Right renal pelvis (tissue), 4 donors: Measurements from ENCODE around the gene PYCR2. TPM values are rescaled to one million over a fixed set of nuclear protein-coding genes. Genes with fewer than 3 reads are reported as not detected.
"Not testable (repeated sequence)": the region's sequence is repeated elsewhere in the genome, so short reads cannot be mapped to it uniquely, and the experiment has no call there.

Experiments used
- DNase-seq, 4 donors: peaks; one replicate each; pipeline ENCODE4 v3.0.0-alpha.2; 2013; ENCODE audit warnings: low read depth in 4 of 4, low spot score in 3 of 4, missing footprints in 1 of 4
- polyA plus RNA-seq, 4 donors: library from polyadenylated mRNA; unstranded; fragments of 120-200 nt; gene quantifications; one replicate each; pipeline ENCODE4 v1.2.1, GENCODE V29; 2013; ENCODE audit not compliant: insufficient read length in 4 of 4

Gene PYCR2
- polyA plus RNA-seq, 4 donors: 44.0 to 54.4 (median 51.1) TPM

- no peak for DNase-seq
Observed at GRCh38 chr1:225943582-225943981, 19.5 kb upstream of the PYCR2 start.

DNA sequence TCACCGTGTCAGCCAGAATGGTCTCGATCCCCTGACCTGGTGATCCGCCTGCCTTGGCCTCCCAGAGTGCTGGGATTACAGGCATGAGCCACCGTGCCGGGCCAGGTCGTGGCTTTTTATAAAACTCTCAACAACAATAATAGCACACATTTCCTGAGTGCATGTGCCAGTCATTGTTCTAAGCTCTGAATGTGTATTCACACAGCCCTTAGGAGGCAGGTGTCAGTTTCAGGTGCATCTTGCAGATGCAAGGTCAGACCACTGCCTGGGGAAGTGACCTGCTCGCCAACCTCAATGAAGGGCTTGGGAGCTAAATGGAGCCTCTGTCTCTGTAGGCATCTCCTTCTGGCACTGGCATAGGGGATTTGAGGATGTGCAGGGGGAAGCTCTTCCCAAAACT, 18.5 kb upstream of the PYCR2 start:
- no peak for DNase-seq

DNA sequence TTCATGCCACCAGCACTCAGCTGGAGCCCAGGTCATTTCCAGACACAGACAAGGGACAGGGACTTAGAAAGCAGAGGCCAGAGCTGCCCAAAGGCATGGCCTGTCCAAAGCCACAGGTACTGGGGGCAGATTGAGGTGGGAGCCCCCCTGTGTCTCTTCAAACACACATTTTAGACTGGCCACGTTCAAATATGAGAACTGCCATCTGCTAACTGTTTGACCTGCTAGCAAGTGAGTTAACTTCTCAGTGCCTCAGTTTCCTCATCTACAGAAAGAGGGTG, 17.8 kb upstream of the PYCR2 start:
- no peak for DNase-seq

GRCh38 chr1:225941187-225941941, 17.3 kb upstream of the PYCR2 start, which contains the start of gene LEFTY2:
Gene LEFTY2 (minus strand): TSS chr1:225941220. CDS start chr1:225941140, 80 bp downstream.
- DNase-seq: no peak

DNA sequence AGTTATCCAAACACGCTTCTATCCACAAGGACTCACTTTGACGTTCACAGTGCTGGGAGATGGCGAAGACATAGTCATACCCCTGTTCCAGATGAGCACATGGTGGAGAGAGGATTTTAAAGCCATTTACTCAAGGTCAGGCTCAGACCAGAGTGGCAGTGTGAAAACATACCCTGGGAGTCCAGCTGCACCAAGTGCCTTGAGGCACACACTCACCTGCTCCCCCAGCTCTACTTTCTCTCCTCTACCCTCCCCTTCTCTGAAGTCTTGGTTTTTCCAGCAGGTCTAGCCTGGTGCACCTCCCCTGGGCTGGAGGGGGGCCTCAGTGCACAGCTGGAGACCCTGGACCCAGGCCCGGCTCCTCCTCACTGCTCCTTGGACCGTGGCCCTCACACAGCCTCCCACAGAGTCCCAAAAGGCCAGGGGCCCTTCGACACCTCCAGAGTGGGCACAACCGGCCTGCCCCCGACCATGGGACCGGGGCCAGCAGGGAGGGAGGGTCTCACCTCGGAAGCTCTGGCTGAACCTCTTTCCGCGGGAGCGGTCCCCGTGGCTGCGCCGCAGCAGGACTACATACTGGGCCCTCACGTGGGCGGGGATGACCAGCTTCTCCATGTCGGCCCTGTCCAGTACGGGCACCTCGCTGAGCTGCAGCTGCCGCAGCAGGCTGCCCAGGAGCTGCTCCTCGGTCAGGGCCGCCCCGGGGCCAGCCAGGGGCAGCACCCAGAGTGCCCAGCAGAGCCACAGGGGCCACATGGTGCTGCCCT, 16.5 kb upstream of the PYCR2 start:
- no peak for DNase-seq

DNA sequence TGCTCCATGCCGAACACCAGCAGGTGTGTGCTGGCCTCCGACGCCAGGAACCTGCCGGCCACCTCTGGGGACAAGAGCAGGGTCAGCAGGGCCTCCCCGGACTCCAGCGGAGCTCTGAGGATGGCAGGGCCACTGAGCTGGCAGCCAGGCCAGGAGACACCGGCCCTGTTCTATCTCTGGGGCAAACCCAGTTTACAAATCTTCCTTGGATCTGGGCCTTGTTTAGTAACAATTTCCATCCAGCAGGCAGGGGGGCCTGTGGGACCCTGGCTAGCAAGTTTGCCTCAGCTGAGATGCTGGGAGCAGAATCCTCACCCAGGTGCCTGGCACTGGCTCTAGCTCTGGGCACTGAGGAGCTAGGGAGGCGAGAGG, 15.9 kb upstream of the PYCR2 start:
- not testable (repeated sequence) for DNase-seq

DNA sequence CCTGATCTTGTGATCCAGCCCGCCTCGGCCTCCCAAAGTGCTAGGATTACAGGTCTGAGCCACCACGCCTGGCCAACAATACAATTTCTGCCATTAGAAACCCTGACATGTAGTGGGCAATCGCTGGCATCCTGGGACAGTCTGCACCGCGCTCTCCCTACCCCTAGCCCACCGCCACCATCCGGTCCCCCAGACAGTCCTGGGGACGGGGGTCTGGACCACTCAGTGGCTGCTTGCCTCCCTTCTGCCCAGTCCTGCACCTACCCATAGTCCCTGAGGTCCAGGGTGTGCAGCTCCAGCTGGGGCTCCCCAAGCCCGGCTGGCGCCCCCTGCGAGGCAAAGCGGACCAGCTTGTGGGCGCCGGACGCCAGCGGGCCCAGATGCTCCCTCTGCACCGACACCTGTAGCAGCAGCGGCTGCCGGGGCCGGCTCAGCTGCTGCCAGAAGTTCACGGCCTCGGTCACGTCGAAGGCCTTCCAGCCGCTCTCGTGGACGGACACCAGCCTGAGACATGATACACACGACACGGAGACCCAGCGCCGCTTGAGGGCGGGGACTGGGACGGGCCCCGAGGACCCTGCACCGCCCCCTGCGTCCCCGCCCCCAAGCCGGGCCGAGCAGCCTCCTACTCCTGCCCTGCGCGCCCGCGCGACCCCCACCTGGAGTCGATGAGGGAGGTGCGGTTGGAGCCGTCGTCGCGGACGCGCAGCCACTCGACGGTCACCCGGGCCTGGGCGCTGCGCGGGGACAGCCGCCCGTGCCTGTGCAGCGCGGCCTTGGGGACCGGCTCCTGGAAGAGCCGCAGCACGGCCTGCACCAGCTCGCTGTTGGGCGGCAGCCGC, 15.3 kb upstream of the PYCR2 start:
- not testable (repeated sequence) for DNase-seq

DNA sequence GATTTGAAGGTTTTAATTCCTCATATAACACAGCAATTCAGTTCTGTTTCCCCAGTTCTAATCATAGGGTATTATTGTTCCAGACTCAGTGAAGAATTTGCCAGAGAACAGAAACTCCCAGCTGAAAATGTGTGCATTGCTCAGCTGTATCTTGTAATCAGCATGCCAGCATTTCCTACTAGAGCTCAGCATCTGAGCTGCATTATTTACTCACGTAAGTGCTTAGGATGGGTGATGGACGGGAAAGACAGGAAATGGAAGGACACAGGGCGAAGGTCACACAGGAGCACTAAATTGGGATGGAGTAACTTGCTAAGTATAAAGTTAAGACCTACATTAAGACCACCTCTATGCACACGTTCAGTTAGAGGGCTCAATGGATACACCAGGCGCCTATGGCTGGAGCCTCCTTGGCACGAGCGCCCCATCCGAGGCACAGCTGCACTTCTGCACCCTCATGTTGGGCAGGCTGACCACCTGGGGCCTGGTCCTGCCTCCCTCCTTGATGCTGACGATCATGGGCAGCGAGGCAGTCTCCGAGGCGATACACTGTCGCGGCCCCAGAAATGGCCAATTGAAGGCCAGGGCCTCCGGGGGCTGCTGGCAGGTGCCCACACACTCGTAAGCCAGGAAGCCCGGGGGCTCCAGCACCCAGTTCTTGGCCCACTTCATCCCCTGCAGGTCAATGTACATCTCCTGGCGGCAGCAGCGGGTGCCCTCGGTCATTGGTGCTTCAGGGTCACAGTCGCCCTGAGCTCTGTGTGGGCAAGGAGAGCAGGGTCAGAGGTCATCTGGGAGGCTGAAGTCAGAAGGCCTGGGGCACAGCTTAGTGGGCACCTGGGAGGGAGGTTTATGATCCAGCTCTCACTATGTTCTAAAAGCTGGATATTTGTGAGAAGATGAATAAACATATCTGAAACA, 13.3 kb upstream of the PYCR2 start:
- no peak for DNase-seq

DNA sequence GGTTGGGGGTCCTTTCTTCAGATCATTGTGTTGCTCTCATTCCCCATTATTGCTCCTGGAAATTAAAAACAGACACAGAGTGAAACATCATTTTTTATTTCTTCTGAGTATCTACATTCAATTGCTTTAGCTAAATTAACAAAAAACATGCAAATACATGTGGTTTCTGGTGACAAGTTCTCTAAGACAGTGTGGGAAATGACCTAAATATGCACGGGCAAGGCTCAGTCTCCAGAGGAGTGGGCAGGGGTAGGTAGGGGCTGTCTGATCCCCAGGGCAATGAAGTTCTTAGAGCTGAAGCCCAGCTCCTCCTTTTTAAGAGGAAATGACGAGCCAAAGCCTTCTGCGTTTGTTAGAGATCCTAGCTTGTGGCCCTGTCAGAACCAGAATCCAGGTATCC, 12.5 kb upstream of the PYCR2 start:
- DNase-seq: no peak

DNA sequence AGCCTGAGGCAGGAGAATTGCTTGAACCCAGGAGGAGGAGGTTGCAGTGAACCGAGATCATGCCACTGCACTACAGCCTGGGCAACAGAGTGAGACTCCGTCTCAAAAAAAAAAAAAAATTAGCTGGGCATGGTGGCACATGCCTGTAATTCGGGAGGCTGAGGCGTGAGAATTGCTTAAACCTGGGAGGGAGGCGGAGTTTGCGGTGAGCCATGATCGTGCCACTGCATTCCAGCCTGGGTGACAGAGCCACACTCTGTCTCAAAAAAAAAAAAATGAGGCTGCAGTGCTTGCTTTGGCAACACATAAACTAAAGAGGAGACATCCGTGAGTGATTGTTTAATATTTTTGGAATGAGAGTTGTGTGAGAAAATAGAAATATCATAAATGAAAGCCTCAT, 12.0 kb upstream of the PYCR2 start:
- DNase-seq: not testable (repeated sequence)

GRCh38 chr1:225934711-225935110, 10.7 kb upstream of the PYCR2 start:
- DNase-seq: no peak

GRCh38 chr1:225933072-225933471, 9.0 kb upstream of the PYCR2 start:
- DNase-seq: no peak

GRCh38 chr1:225931270-225932136, 7.5 kb upstream of the PYCR2 start:
- no peak for DNase-seq

- no peak for DNase-seq
Observed at GRCh38 chr1:225930566-225930965, 6.5 kb upstream of the PYCR2 start.

- DNase-seq: not testable (repeated sequence)
Observed at GRCh38 chr1:225929462-225929861, 5.4 kb upstream of the PYCR2 start.

DNA sequence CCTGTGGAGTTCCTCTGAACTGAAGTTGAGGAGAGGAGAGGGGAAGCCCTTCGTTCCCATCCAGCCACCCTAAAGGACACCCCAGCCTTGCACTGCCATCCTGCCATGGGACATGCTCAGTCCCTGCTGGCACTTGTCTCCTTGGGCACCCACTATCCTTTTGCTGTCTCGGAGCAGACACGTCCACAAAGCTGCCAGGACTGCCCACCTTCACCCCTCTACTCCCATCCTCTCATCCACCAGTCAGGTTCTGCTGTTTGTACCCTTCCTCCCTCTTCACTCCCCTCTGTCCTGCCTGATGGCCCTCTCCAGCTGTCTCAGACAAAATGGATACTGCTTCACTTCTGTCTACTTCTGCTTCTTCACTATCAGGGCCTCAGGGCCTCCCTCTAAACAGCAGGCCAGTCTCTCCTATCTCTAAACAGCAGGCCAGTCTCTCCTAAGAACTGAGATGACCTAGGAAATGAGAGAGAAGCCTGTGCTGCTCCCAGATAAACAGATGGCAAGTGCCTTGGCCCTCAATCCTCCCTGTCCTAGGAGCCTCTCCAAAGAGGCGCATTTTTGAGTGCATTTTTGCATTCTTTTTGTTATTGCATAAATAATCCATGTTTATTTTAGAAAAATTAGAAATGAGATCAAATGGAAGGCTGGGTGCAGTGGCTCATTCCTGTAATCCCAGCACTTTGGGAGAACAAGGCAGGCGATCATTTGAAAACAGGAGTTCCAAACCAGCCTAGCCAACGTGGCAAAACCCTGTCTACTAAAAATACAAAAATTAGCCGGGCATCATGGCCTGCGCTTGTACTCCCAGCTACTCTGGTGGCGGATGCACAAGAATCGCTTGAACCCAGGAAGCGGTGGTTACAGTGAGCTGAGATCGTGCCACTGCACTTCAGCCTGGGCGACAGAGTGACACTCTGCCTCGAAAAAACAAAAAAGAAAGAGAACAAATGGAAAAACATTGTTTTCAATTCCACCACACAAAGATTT, 4.4 kb upstream of the PYCR2 start:
- no peak for DNase-seq

DNA sequence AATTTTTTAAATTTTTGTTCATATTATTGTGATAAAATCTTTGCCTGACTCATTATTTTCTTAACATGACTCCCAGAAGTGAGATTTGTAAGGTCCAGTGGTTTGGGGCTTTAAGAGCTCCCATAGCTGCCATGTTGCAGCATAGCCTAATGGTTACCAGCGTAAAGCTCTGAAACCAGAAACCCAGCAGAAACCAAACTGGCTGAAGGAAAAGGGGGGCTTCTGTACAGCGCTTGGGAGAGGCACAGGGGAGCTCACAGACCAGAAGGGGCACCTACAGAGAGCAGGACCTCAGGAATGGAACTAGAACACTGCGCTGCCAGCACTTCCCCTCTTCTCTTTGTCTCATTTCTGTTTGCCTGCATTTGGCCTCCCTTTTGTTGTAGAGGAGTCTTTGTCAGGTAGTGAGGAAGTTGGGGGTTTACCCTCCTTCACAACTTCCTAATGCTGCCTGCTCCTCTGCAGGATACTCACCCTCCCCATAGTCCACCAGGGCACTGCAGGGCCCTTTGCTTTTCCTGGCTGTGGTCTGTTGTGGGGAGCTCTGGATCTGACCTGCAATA, 2.6 kb upstream of the PYCR2 start:
- DNase-seq: no peak

DNA sequence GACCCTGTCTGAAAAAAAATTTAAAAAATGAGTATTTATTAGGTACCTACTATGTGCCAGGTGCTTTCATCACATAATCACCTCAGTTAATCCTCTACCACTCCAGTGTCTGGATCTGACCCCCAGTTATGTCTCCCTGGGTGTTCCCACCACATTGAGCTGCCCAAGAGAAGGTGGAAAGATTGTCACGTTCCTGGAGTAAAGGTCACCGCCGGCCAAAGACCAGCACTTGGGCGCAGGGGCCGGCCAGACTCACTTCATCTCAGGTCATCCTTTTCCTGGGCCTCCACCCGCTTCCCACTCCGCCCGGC, 714 bp downstream of the PYCR2 start:
- no peak for DNase-seq
